NCI-H1105 treated with DMSO at 0.1 percent for 48 hours (cell line): ENCODE results near the gene ITGA3.

Source experiments
- DNase-seq: peaks from one replicate; lab custom pipeline; 2025; lab: John Stamatoyannopoulos, UW

ITGA3 gene

GRCh38 chr17:50072130-50072529, 16.2 kb downstream of the ITGA3 start:
- DNase-seq, result no peak

GRCh38 chr17:50072925-50073324, 17.0 kb downstream of the ITGA3 start:
- no peak for DNase-seq

- DNase-seq, result no peak
Observed at GRCh38 chr17:50074227-50074626, 18.3 kb downstream of the ITGA3 start.

- no peak for DNase-seq
Observed at GRCh38 chr17:50075446-50076032, 19.6 kb downstream of the ITGA3 start.

GRCh38 chr17:50076221-50076590, 20.3 kb downstream of the ITGA3 start:
- no peak for DNase-seq

GRCh38 chr17:50076591-50077235, 20.8 kb downstream of the ITGA3 start:
- no peak for DNase-seq

- DNase-seq, result no peak
Observed at GRCh38 chr17:50078430-50078829, 22.5 kb downstream of the ITGA3 start.

- DNase-seq, result no peak
Observed at GRCh38 chr17:50079334-50080095, 23.6 kb downstream of the ITGA3 start.

GRCh38 chr17:50080096-50080480, 24.2 kb downstream of the ITGA3 start:
- no peak for DNase-seq

- no peak for DNase-seq
Observed at GRCh38 chr17:50080827-50081226, 24.9 kb downstream of the ITGA3 start.

- no peak for DNase-seq
Observed at GRCh38 chr17:50081757-50082156, 25.8 kb downstream of the ITGA3 start.

- DNase-seq, result peak; percentile 26
Observed at GRCh38 chr17:50087246-50087911, 31.5 kb downstream of the ITGA3 start.

GRCh38 chr17:50087912-50088405, 32.0 kb downstream of the ITGA3 start:
- no peak for DNase-seq

- DNase-seq, result no peak
Observed at GRCh38 chr17:50088952-50089825, 33.3 kb downstream of the ITGA3 start.

GRCh38 chr17:50090071-50090470, 34.2 kb downstream of the ITGA3 start:
- DNase-seq, result no peak

- no peak for DNase-seq
Observed at GRCh38 chr17:50090971-50091917, 35.3 kb downstream of the ITGA3 start.

GRCh38 chr17:50091918-50092285, 36.0 kb downstream of the ITGA3 start:
- DNase-seq, result no peak

- no peak for DNase-seq
Observed at GRCh38 chr17:50093246-50093645, 37.3 kb downstream of the ITGA3 start.

- DNase-seq, result peak; percentile 52
Observed at GRCh38 chr17:50093807-50094206, 37.9 kb downstream of the ITGA3 start.

GRCh38 chr17:50094243-50094752, 38.4 kb downstream of the ITGA3 start:
- peak; percentile 75 for DNase-seq
